Measurements from ENCODE around the gene IL12RB2.
"Not testable (repeated sequence)": the region's sequence is repeated elsewhere in the genome, so short reads cannot be mapped to it uniquely, and the experiment has no call there.

IL12RB2 gene

DNA sequence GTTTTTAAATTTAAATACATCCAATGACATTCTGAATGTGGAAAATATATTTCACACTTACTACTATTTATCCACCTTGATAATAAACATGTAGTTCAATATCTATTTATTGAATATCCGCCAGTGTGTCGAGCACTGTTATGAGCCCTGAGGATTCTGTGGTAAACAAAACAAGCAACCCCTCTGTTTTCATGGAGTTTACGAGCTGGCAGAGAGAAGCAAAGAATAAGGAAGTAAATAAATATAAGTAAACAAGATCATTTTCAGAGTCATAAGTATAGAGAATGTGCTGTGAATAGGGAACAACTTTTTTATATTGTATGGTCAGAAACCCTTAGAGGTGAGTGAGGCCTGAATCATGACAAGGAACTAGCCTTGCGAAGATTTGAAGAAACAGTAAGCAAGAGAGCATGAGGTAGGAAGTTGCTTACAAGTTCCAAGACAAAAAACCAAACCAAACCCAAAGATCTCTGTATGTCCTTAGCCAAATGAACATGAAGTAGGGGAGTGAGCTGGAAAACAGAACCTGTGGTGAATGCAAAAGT lies 128.9 kb downstream of the IL12RB2 start:
- Histone ChIP-seq H3K4me3 (ENCODE audit: low read length in 2 of 2) (no peak overlapping the region), H3K4me1 (ENCODE audit: control insufficient read depth in 2 of 2, insufficient read depth in 2 of 2, low read length in 2 of 2) (peaks cover 0 to 2% of the 10 kb centered on the region in 2 donors), H3K36me3 (ENCODE audit: control insufficient read depth in 2 of 2, insufficient read depth in 2 of 2, low read length in 2 of 2) (no peaks in the 10 kb centered on the region), H3K27ac (ENCODE audit: low read depth in 2 of 2, low read length in 2 of 2) (no peak overlapping the region), H3K9me3 (ENCODE audit: control insufficient read depth in 2 of 2, low read length in 2 of 2) (no peaks in the 10 kb centered on the region), H3K27me3 (ENCODE audit: control insufficient read depth in 2 of 2, insufficient read depth in 2 of 2, low read length in 2 of 2) (no peaks in the 10 kb centered on the region), H3K9ac (ENCODE audit: low read depth in 1 of 2, low read length in 2 of 2) (no peak overlapping the region)

DNA sequence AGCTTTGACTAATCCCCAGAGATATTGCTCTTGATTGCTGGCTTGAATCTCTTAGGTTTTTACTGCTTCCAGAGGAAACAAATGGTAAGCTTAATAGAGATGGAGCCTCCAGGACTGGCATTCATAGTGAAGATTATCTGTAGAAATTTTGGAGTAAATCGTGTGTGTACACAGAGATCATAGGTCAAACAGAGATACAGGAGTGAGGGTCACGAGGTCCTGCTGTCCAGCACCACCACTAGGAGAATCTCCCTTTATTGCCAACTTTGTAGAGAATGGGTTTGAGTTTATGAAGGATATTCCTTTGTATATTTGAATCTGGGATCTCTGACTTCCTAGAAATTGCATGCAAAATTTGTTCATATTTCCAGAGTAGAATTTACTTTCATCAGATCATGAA lies 130.3 kb downstream of the IL12RB2 start:
- H3K9ac ChIP-seq (ENCODE audit: low read depth in 1 of 2, low read length in 2 of 2), result no peak overlapping the region
- no peaks in the 10 kb centered on the region for H3K36me3 ChIP-seq (ENCODE audit: control insufficient read depth in 2 of 2, insufficient read depth in 2 of 2, low read length in 2 of 2)
- no peaks in the 10 kb centered on the region for H3K4me1 ChIP-seq (ENCODE audit: control insufficient read depth in 2 of 2, insufficient read depth in 2 of 2, low read length in 2 of 2)
- no peaks in the 10 kb centered on the region for H3K27me3 ChIP-seq (ENCODE audit: control insufficient read depth in 2 of 2, insufficient read depth in 2 of 2, low read length in 2 of 2)
- H3K4me3 ChIP-seq (ENCODE audit: low read length in 2 of 2), result no peak overlapping the region
- no peaks in the 10 kb centered on the region for H3K9me3 ChIP-seq (ENCODE audit: control insufficient read depth in 2 of 2, low read length in 2 of 2)
- no peak overlapping the region for H3K27ac ChIP-seq (ENCODE audit: low read depth in 2 of 2, low read length in 2 of 2)

GRCh38 chr1:67439277-67440029 lies 131.8 kb downstream of the IL12RB2 start:
- Histone ChIP-seq H3K27me3 (ENCODE audit: control insufficient read depth in 2 of 2, insufficient read depth in 2 of 2, low read length in 2 of 2) (no peaks in the 10 kb centered on the region), H3K4me3 (ENCODE audit: low read length in 2 of 2) (no peak overlapping the region), H3K9ac (ENCODE audit: low read depth in 1 of 2, low read length in 2 of 2) (no peak overlapping the region), H3K4me1 (ENCODE audit: control insufficient read depth in 2 of 2, insufficient read depth in 2 of 2, low read length in 2 of 2) (no peaks in the 10 kb centered on the region), H3K9me3 (ENCODE audit: control insufficient read depth in 2 of 2, low read length in 2 of 2) (no peaks in the 10 kb centered on the region), H3K36me3 (ENCODE audit: control insufficient read depth in 2 of 2, insufficient read depth in 2 of 2, low read length in 2 of 2) (no peaks in the 10 kb centered on the region), H3K27ac (ENCODE audit: low read depth in 2 of 2, low read length in 2 of 2) (no peak overlapping the region)

- Histone ChIP-seq H3K27ac (ENCODE audit: low read depth in 2 of 2, low read length in 2 of 2) (no peak overlapping the region), H3K27me3 (ENCODE audit: control insufficient read depth in 2 of 2, insufficient read depth in 2 of 2, low read length in 2 of 2) (no peaks in the 10 kb centered on the region), H3K36me3 (ENCODE audit: control insufficient read depth in 2 of 2, insufficient read depth in 2 of 2, low read length in 2 of 2) (no peaks in the 10 kb centered on the region), H3K4me1 (ENCODE audit: control insufficient read depth in 2 of 2, insufficient read depth in 2 of 2, low read length in 2 of 2) (no peaks in the 10 kb centered on the region), H3K4me3 (ENCODE audit: low read length in 2 of 2) (no peak overlapping the region), H3K9ac (ENCODE audit: low read depth in 1 of 2, low read length in 2 of 2) (no peak overlapping the region), H3K9me3 (ENCODE audit: control insufficient read depth in 2 of 2, low read length in 2 of 2) (no peaks in the 10 kb centered on the region)
Observed at GRCh38 chr1:67440339-67440738, 132.7 kb downstream of the IL12RB2 start.

- Histone ChIP-seq H3K4me3 (ENCODE audit: low read length in 2 of 2) (no peak overlapping the region), H3K36me3 (ENCODE audit: control insufficient read depth in 2 of 2, insufficient read depth in 2 of 2, low read length in 2 of 2) (no peaks in the 10 kb centered on the region), H3K4me1 (ENCODE audit: control insufficient read depth in 2 of 2, insufficient read depth in 2 of 2, low read length in 2 of 2) (no peaks in the 10 kb centered on the region), H3K9ac (ENCODE audit: low read depth in 1 of 2, low read length in 2 of 2) (no peak overlapping the region), H3K27ac (ENCODE audit: low read depth in 2 of 2, low read length in 2 of 2) (no peak overlapping the region), H3K9me3 (ENCODE audit: control insufficient read depth in 2 of 2, low read length in 2 of 2) (no peaks in the 10 kb centered on the region), H3K27me3 (ENCODE audit: control insufficient read depth in 2 of 2, insufficient read depth in 2 of 2, low read length in 2 of 2) (no peaks in the 10 kb centered on the region)
Observed at GRCh38 chr1:67441183-67441582, 133.5 kb downstream of the IL12RB2 start.

- H3K4me3 ChIP-seq (ENCODE audit: low read length in 2 of 2), result no peak overlapping the region
- no peaks in the 10 kb centered on the region for H3K36me3 ChIP-seq (ENCODE audit: control insufficient read depth in 2 of 2, insufficient read depth in 2 of 2, low read length in 2 of 2)
- no peaks in the 10 kb centered on the region for H3K4me1 ChIP-seq (ENCODE audit: control insufficient read depth in 2 of 2, insufficient read depth in 2 of 2, low read length in 2 of 2)
- H3K9ac ChIP-seq (ENCODE audit: low read depth in 1 of 2, low read length in 2 of 2), result no peak overlapping the region
- H3K9me3 ChIP-seq (ENCODE audit: control insufficient read depth in 2 of 2, low read length in 2 of 2), result no peaks in the 10 kb centered on the region
- no peaks in the 10 kb centered on the region for H3K27me3 ChIP-seq (ENCODE audit: control insufficient read depth in 2 of 2, insufficient read depth in 2 of 2, low read length in 2 of 2)
- H3K27ac ChIP-seq (ENCODE audit: low read depth in 2 of 2, low read length in 2 of 2), result no peak overlapping the region
Observed at GRCh38 chr1:67441739-67442281, 134.1 kb downstream of the IL12RB2 start.

DNA sequence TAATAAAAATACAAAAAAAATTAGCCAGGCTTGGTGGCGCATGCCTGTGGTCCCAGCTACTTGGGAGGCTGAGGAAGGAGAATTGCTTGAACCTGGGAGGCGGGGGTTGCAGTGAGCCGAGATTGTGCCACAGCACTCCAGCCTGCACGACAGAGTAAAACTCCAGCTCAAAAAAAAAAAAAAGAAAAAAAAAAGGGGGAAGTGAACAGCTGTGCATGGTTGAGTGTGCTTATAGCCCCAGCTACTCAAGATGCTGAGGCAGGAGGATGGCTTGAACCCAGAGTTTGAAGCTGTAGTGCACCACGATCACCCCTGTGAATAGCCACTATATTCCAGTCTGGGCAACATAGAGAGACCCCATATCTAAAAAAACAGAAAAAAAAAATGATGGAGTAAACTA lies 138.3 kb downstream of the IL12RB2 start:
- not testable (repeated sequence) for H3K9me3 ChIP-seq (ENCODE audit: control insufficient read depth in 2 of 2, low read length in 2 of 2); H3K36me3 ChIP-seq (ENCODE audit: control insufficient read depth in 2 of 2, insufficient read depth in 2 of 2, low read length in 2 of 2); H3K27ac ChIP-seq (ENCODE audit: low read depth in 2 of 2, low read length in 2 of 2); H3K27me3 ChIP-seq (ENCODE audit: control insufficient read depth in 2 of 2, insufficient read depth in 2 of 2, low read length in 2 of 2); H3K4me3 ChIP-seq (ENCODE audit: low read length in 2 of 2); H3K4me1 ChIP-seq (ENCODE audit: control insufficient read depth in 2 of 2, insufficient read depth in 2 of 2, low read length in 2 of 2); H3K9ac ChIP-seq (ENCODE audit: low read depth in 1 of 2, low read length in 2 of 2)
